Testis (tissue), 3 donors: ENCODE results near the gene NCS1. TPM values are rescaled to one million over a fixed set of nuclear protein-coding genes. Genes with fewer than 3 reads are reported as not detected.
"Not testable (repeated sequence)": the region's sequence is repeated elsewhere in the genome, so short reads cannot be mapped to it uniquely, and the experiment has no call there.

Experiments
- DNase-seq: peaks from one replicate; pipeline ENCODE4 v3.0.0-alpha.2; 2019
- H3K27ac ChIP-seq, 2 donors: fragments of 200-600 bp; sonication (generic); one replicate each; pipeline ENCODE4 v1.5.1; 2019
- H3K27me3 ChIP-seq: fragments of 200-600 bp; sonication (generic); one replicate; pipeline ENCODE4 v1.5.1; 2019
- H3K36me3 ChIP-seq: fragments of 200-600 bp; sonication (generic); one replicate; pipeline ENCODE4 v1.5.1; 2017; ENCODE audit warnings: low read depth; ENCODE audit errors: missing control alignments
- H3K4me1 ChIP-seq: fragments of 200-600 bp; sonication (generic); one replicate; pipeline ENCODE4 v1.5.1; 2019
- H3K4me3 ChIP-seq, 2 donors: fragments of 200-600 bp; sonication (generic); one replicate each; pipeline ENCODE4 v1.5.1; 2017 to 2019
- H3K9me3 ChIP-seq: fragments of 200-600 bp; sonication (generic); one replicate; pipeline ENCODE4 v1.5.1; 2017
- CTCF ChIP-seq, 3 experiments: fragments of 450-650 bp in 2 of 3; fragments of 200-600 bp in 1 of 3; sonication (generic) in 1 of 3; IDR thresholded peaks; one replicate each; pipeline ENCODE4 v1.5.1; 2016 to 2019; ENCODE audit warnings: antibody characterized with exemption in 3 of 3, mild to moderate bottlenecking in 2 of 3, moderate library complexity in 1 of 3
- POLR2A ChIP-seq: fragments of 450-650 bp; IDR thresholded peaks from one replicate; pipeline ENCODE4 v1.6.1; 2017; ENCODE audit warnings: antibody characterized with exemption, mild to moderate bottlenecking, moderate library complexity
- WGBS, 2 donors: methylation state at CpG; one replicate each; pipeline ENCODE4 v1.1.5; 2018; 5-methylcytosine and 5-hydroxymethylcytosine counted together
- intact Hi-C: fragments of 100-400 bp; cut with DNase I; formaldehyde crosslinking; loops from one replicate; pipeline ENCODE4 v1.15.1; 2023; ENCODE audit warnings: low total_unique reads
- polyA plus RNA-seq: library from polyadenylated mRNA; stranded (reverse); fragments of 350-450 nt; fragmentation: Illumina TruSeq; extraction: RNeasy Lipid Tissue Mini Kit (QIAGEN cat#74804); gene quantifications from one replicate; pipeline ENCODE4 v1.2.3, GENCODE V29; 2014; ENCODE audit warnings: low read depth, low replicate concordance; ENCODE audit not compliant: insufficient read depth
- total RNA-seq, 2 donors: library from RNA; depleted of rRNA; stranded (reverse); fragments of >200 nt; gene quantifications; one replicate each; pipeline ENCODE4 v1.2.3, GENCODE V29; 2016

The NCS1 gene
- total and polyA plus RNA-seq, 3 donors from 2014 or later = 5.2 to 13.0 (median 5.2) TPM

GRCh38 chr9:130255631-130256134, 83.5 kb downstream of the NCS1 start:
- no peak overlapping the region for H3K4me3 ChIP-seq
- H3K4me1 ChIP-seq = no peaks in the 10 kb centered on the region
- whole genome bisulfite sequencing, 2 donors = 54 to 61% methylated on average over 5 of the region's 5 CpGs
- no peaks in the 10 kb centered on the region for H3K27me3 ChIP-seq
- TF ChIP-seq POLR2A (no peak), CTCF (IDR thresholded peaks at IDR 0.05) (no peak)
- intact Hi-C loops = no loop called here
- no peak for DNase-seq
- no peaks in the 10 kb centered on the region for H3K36me3 ChIP-seq
- no peaks in the 10 kb centered on the region for H3K9me3 ChIP-seq
- H3K27ac ChIP-seq = no peak overlapping the region

- Histone ChIP-seq H3K36me3 (no peaks in the 10 kb centered on the region), H3K9me3 (no peaks in the 10 kb centered on the region)
Observed at GRCh38 chr9:130256644-130257043, 84.4 kb downstream of the NCS1 start.

GRCh38 chr9:130258137-130258536, 85.9 kb downstream of the NCS1 start:
- H3K36me3 ChIP-seq, H3K27me3 ChIP-seq, DNase-seq, H3K4me3 ChIP-seq, intact Hi-C loops, H3K4me1 ChIP-seq, H3K27ac ChIP-seq, H3K9me3 ChIP-seq: not testable (repeated sequence)
- WGBS, 2 donors = 90 to 97% methylated on average over 7 of the region's 7 CpGs

More at GRCh38 chr9:130256644-130257043, 84.4 kb downstream of the NCS1 start:
- H3K27ac ChIP-seq = no peak overlapping the region
- no peaks in the 10 kb centered on the region for H3K4me1 ChIP-seq
- TF ChIP-seq CTCF (IDR thresholded peaks at IDR 0.05) = no peak
- TF ChIP-seq POLR2A = no peak
- intact Hi-C loops = no loop called here
- 77 to 83% methylated on average over 2 of the region's 2 CpGs for WGBS, 2 donors
- no peak for DNase-seq
- H3K27me3 ChIP-seq = no peaks in the 10 kb centered on the region
- no peak overlapping the region for H3K4me3 ChIP-seq

- Histone ChIP-seq H3K9me3 (no peaks in the 10 kb centered on the region), H3K27ac (no peak overlapping the region), H3K4me1 (no peaks in the 10 kb centered on the region), H3K4me3 (no peak overlapping the region), H3K27me3 (no peaks in the 10 kb centered on the region), H3K36me3 (no peaks in the 10 kb centered on the region)
- 88 to 89% methylated on average over 4 of the region's 4 CpGs for WGBS, 2 donors
- intact Hi-C loops = no loop called here
- no peak for TF ChIP-seq POLR2A
- no peak for DNase-seq
Observed at GRCh38 chr9:130259044-130259443, 86.8 kb downstream of the NCS1 start.

GRCh38 chr9:130260816-130261765, 88.9 kb downstream of the NCS1 start:
- intact Hi-C loops = no loop called here
- no peak overlapping the region for H3K27ac ChIP-seq
- DNase-seq = no peak
- no peak overlapping the region for H3K4me3 ChIP-seq
- no peaks in the 10 kb centered on the region for H3K9me3 ChIP-seq
- TF ChIP-seq POLR2A = no peak
- TF ChIP-seq CTCF (IDR thresholded peaks at IDR 0.05) = no peak
- 70% methylated on average over 15 to 16 of the region's 16 CpGs for WGBS, 2 donors
- H3K27me3 ChIP-seq = no peaks in the 10 kb centered on the region
- no peaks in the 10 kb centered on the region for H3K4me1 ChIP-seq
- no peaks in the 10 kb centered on the region for H3K36me3 ChIP-seq
